Fibroblast of skin of back (primary cell): Measurements from ENCODE around the gene ANKRD10.
"Not testable (repeated sequence)": the region's sequence is repeated elsewhere in the genome, so short reads cannot be mapped to it uniquely, and the experiment has no call there.

Experiments
- DNase-seq: peaks from one replicate; pipeline ENCODE4 v3.0.0-alpha.2; 2013

ANKRD10 gene

DNA sequence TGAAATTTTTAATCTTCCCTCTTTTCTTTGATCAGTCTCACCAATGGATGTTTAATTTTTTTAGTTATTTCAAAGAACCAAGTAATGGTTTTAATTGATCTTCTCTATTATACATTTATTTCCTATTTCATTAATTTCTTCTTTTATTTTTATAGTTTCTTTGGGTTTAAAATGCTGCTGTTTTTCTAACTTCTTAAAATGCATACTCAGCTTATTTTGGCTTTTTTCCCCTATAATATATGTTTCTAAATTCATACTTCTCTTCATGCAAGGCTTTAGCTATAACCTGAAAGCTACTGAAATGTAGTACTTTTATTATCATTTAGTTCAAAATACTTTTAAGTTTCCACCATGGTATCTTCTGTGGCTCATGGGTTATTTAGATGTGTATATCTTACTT, 53.9 kb downstream of the ANKRD10 start:
- no peak for DNase-seq

DNA sequence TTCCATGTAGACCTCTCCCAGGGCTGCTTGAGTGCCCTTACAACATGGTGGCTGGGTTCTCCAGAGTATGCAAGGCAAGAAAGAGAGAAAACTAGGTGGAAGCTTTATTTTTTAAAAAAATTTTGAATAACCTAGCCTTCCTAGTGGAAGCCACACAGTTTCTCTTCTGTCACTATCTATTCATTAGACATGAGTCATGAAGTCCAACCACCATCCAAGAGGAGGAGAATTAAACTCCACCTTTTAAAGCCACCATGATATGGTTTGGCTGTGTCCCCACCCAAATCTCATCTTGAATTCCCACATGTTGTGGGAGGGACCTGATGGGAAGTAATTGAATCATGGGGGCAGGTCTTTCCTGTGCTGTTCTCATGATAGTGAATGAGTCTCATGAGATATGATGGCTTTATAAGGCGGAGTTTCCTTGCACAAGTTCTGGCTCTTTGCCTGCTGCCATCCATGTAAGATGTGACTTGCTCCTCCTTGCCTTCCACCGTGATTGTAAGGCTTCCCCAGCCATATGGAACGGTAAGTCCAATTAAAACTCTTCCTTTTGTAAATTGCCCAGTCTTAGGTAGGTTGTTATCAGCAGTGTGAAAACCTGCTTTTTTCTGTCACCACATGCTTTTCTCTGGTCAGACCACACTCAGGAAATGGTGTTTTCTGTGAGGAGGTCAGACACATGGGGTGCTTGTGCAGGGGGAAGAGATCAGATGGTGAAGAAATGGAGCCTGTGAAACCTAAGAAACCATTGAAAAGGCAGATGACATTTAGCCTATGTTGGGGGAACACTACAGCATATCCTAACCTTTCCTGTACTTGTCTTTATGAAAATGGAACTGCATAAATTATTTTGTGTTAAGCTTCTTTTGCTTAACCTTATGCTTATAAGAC, 57.7 kb downstream of the ANKRD10 start:
- DNase-seq, result peak; percentile 9

GRCh38 chr13:110855363-110855762, 59.5 kb downstream of the ANKRD10 start:
- no peak for DNase-seq

DNA sequence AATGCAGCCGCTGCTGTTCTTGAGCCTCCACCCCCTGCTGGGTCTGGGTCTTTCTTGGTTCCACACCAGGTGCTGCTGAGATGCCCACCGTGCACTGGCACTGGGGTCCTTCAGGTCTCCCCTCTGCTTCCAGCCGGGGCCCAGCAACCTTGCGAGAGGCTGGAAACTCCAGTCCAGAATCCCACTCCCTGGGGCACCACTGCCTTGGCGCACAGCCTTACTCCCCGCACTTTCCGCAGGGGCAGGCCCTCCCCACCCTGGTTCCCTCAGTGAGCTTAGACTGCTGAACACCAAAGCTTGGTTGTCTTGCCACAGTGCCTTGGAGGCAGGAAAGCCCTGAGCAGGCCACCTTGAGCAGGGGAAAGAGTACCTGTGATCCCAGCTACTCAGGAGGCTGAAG, 60.0 kb downstream of the ANKRD10 start:
- no peak for DNase-seq

DNA sequence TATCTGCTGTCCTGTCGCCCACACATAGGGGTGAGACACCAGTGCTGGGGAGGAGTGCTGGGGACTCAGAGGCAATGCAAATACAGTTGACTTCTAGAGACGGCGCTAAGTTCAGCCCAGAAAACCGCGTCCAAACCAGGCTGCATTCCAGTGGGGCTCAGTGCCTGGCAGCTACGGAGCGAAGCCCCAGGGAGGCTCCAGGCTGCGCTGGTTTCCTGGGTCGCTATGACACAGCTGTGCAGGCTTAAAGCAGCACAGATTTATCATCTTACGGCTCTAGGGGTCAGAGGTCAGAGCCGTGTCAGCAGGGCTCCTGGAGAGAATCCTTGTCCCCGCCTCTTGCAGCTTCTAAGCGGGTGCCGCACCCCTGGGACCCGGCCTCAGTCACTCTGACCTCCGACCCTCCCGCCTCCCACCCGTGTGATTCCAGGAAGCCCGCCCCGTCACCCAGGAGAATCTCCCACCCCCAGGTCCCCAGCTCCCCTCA, 61.6 kb downstream of the ANKRD10 start:
- DNase-seq, result peak; percentile 15

DNA sequence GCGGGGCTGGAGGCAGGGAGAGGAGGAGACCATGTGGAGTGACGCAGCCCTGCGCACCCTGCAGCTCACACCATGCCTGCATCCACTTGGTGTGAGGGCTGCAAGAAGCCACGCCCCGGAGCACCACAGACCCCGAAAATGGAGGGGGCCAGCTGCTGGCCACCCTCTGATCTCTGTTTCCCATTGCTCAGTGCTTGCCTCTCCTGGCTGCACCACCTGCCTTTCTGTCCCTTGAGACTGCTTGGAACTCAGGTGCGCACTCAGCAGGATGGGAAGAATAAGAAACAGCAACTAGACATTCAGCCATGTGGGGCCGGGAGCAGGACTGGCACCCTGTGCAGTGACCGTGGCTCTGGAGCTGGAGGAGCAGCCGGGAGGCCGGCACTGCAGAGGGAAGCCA, 64.0 kb downstream of the ANKRD10 start:
- no peak for DNase-seq

GRCh38 chr13:110850006-110850405, 64.9 kb downstream of the ANKRD10 start:
- DNase-seq, result no peak

GRCh38 chr13:110845520-110845919, 69.3 kb downstream of the ANKRD10 start:
- no peak for DNase-seq

- DNase-seq, result peak; percentile 25
Measured at GRCh38 chr13:110841846-110842245, 73.0 kb downstream of the ANKRD10 start.

- DNase-seq, result no peak
Measured at GRCh38 chr13:110841406-110841805, 73.5 kb downstream of the ANKRD10 start.

DNA sequence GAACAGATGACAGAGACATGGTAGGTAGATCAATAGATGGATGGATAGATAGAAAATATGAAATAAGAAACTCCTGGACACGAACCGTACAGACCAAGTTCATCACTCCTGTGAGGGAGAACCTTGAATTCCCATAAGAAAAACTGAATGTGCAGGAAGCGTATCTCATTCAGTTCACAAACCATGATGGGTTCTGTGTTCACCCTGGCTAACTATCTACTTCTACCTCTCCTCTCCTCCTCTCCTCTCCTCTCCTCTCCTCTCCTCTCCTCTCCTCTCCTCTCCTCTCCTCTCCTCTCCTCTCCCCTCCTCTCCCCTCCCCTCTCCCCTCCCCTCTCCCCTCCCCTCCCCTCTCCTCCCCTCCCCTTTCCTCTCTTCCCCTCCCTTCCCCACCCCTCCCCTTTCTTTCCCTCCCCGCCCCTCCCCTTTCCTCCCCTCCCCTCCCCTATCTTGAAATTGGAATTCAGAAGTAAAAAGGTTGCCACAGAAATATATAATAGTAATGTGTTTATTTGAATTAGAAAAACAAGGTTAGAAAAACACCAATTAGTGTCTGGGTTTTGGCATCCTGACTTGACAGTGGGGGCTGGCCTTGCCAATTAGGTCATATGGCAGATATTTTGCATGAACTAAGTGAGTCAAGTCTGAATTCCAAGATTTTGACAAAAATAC, 75.9 kb downstream of the ANKRD10 start:
- DNase-seq, result no peak

DNA sequence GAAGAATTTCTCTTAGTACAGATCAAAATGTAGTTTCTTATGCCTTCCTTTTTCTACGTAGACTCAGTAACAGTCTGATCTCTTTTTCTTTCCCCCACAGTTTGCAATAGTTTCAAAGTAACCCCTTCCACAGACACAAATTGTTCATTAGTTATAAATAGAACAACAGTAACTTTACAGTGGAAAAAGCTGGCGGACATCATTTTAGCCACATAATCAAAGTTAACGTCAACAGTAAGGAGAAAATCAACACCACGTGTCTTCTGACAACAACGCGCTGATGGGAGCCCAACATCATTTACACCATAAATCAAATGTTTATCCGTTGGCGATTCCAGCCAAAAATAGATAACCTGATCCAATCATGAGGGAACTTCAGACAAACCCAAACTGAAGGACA, 76.8 kb downstream of the ANKRD10 start:
- DNase-seq, result no peak

GRCh38 chr13:110837397-110838061, 77.3 kb downstream of the ANKRD10 start:
- DNase-seq, result not testable (repeated sequence)

DNA sequence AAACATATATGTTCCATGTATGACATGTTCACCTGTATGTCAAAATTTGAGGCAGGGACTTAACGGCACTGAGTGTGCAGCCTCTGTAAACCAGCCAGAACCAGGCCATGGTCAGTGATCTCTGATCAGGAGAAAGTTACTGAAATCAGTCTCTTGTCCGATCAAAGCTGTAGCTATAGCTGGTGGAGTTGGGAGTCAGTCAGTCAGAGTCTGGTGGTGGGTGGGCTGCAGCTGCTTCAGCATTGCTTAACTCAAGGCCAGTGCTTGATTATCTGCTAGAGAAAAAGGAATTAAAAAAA, 78.3 kb downstream of the ANKRD10 start:
- no peak for DNase-seq

DNA sequence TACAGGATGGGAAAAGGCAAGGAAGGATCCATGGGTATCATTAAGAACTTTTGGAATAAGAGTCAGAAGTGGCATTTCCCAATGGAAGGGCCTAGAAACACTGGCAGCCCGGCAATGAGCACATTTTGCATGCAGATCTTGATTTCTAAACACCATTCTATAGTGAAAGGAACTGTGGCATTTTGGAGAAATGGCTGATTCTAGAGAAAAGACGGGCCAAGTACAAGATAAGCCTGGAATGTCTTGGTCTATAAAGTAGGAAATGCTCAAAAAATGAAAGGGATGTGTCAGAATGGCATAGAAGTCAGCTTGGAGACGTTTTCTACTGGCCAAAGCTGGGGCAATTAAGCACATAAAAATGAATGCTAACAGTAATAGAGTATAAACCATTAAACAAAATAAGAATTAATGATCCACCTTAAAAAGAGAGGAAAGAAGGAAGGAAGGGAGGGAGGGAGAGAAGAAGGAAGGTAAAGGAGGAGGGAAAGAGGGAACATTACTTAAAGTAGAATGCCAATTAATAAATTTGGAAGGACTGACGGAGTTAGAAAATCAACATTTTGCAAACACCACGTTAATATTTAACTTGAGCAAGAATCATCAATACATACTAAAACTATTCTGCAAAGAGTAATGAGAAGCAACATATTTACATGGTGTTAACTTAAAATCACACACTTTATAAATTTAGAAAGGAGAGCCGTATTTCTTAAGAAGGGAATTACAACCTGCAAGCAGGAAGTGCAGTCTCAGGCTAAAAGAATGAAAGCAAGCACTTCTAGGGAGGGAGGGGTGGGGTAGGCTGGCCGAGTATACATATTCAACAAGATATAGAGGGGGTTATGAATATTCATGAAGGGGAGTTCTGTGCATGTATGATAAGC, 78.9 kb downstream of the ANKRD10 start:
- no peak for DNase-seq

DNA sequence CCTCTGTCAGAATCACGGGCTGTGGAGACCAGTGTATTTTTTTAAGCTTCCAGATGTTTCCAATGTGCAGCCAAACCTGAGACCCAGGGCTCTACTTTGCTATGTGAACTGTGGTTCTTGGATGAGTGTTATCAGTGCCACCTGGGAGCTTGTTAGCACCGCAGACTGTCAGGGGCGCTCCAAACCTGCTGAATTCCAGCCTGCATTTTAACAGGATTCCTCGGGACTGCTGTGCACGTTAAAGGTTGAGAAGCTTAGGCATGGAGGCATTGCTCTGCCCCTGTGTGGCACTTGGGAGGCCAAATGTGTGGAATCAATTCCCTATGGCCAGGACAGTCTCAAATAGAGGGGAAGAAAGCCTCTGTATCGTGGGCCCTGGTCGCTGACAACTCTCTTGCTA, 80.3 kb downstream of the ANKRD10 start:
- DNase-seq, result no peak

DNA sequence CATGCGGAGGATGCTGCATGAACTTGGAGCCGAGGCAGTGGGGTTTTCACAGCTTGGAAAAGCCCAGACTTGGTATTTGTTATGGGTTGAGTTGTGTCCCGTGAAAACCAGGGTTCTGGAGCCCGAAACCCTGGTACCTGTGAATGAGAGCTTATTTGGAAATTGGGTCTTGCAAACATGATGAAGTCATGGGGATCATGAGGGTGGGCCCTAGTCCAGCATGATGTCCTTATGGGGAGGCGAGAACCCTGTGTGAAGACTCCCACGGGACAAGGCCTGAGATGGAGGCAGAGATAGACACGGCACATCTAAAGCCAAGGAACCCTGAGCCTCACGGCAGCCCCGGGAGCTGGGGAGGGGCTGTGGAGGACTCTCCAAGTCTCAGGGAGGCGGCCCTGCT, 82.3 kb downstream of the ANKRD10 start:
- no peak for DNase-seq

DNA sequence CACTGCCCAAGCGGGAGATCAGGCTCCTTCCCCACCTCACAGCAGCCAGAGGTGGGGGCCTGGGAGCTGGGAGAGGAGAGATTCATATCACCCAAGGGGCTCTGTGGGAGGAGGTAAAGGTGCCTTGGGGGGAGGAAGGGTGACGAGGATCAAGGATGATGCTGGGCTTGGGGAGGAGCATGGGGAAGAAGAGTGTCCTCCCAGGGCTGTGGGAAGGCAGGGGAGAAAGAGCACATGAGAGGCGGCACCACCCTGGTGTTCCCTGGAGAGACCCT, 82.7 kb downstream of the ANKRD10 start:
- DNase-seq, result no peak

DNA sequence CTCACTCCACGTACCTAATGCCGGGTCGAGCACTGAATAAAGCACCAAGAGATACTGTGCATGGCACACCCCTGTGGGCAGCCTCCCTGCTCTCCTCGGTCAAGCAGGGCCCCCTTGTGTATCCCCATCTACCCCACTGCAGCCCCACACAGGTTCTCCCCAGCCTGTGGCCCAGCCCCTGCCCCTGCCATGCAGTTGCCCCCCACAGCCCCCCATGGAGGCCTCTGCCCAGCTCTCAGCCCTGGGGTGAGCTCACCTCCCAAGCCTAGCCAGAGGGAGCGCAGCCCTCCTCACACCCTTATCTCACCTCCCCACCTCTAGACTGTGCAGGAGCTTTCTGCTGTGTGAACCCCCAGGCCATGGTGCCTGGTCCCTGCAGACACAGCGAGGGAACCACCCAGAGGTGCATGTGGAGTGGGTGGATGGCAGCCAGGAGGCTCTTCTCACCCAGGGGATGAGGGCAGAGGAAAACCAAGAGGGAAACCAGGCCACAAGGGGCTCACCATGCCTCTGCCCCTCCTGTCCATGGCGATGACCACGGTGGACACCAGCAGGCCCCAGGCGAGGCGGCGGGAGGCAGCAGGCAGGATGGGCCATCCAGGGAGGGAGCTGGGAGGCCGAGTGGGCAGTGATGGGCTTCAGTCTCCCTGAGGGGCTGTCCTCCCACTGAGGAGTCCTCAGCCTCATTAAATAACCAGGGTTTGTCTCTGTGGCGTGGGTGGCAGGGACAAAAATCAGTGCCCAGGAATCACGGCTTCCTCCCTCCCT, 83.2 kb downstream of the ANKRD10 start:
- DNase-seq, result no peak

- no peak for DNase-seq
Measured at GRCh38 chr13:110830800-110831371, 84.0 kb downstream of the ANKRD10 start.

DNA sequence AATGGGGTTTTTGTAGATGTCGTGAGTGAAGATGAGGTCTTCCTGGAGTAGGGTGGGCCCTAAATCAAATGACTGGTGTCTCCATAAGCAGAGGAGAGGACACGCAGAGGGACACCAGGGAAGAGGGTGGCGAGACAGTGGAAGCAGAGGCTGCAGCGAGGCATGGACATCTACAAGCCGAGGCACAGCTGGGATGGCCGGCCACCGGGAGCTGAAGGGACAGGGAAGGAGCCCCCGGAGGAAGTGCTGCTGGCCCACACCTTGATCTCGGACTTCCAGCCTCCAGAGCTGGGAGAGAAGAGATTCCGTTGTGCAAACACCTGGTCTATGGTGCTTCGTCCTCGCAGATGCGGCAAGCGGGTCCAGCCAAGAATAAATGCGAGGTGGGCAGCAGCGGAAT, 84.5 kb downstream of the ANKRD10 start:
- DNase-seq, result no peak

DNA sequence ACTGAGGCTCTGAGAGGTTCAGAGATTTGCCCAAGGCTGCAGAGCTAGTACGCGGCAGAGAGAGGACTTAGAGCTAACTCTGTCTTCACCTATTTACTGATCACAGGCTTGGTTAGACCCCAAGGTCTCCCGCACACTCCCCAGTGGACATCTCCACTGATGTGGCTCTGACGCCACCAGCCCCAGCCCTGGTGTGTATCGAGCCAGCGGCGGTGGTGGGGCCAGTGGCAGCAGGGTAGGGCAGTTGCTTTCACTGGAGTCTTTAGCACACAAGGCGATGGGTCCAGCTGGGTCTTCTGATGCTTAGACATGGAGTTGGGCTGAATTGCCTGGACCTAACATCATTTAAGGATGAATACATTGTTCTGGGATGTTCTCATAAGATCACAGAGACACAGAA, 85.4 kb downstream of the ANKRD10 start:
- DNase-seq, result no peak
